GM18505 (cell line): Measurements from ENCODE around the gene SF3A1.
A peak's percentile ranks its signal among the peaks of the same experiment; 100 is the strongest.

Experiments used
- ATAC-seq: cut with Tn5 transposase; IDR thresholded peaks from one replicate; pipeline ENCODE4 v1.9.1; 2021; ENCODE audit not compliant: unreplicated experiment
- POLR2A ChIP-seq: IDR thresholded peaks from 4 replicates; pipeline ENCODE4 v1.6.1; 2011; ENCODE audit warnings: borderline replicate concordance; ENCODE audit not compliant: insufficient read depth, insufficient read length; ENCODE audit errors: extremely low read depth

Gene SF3A1

DNA sequence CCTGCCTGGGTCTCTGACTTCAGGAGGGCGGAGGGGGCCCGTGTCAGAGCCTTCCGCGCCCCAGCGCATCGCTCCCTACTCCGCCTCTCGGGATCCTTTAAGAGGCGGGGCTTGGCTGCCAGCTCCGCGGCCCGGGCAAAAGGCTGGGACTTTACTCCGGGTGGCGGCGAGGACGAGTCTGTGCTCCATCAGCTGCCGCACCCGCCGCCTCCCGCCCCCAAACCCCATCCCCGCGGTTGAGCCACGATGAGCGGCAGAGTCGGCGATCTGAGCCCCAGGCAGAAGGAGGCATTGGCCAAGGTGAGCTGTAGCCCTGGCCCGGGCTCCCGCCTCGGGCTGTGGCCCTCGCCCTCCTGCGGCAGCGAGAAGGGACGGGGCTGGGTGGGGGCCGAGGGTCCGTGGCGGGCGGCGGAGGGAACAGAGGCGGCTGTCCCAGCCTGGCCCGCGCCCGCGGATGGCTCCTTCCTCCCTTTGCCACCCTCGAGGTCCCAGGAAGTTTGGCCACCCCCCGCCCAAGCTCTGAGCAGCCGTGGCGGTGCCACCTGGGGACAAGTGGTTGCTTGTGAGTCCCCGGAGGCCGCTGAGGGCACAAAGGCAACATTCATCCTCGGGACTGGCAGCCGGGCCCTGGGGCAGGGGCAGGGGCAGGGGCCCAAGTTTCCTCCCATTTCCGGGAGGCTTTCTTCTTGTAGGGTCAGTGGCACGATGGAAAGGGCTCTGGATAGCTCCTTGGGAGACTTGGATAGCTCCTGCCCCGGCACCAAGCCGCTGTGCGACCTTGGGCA lies 40.4 kb upstream of the SF3A1 start, which contains the start of gene SEC14L2:
Gene SEC14L2, plus strand, starts transcription at position 148 of the 785 bp plus-strand sequence. Its CDS starts 99 bp downstream, at position 247.
- no peak for ATAC-seq
- no peak for TF ChIP-seq POLR2A

DNA sequence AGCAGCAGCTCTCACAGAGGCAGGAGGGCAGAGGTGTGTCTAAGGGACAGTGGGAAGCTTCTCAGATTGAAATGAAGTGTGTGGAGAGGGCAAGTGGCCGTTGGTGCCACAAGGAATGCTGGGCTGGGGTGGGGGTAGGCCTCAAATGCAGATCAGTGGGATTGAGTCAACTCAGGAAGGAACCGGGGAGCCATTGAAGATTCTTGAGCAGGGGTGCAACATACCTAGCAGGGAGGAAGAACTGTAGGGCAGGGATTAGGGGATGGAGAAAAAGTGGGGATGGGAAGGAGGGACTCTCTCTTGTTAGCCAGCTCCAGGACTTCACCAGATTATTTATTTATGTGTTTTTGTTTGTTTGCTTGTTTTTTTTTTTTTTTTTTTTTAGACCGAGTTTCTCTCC lies 37.2 kb upstream of the SF3A1 start:
- ATAC-seq, result no peak
- TF ChIP-seq POLR2A, result no peak

DNA sequence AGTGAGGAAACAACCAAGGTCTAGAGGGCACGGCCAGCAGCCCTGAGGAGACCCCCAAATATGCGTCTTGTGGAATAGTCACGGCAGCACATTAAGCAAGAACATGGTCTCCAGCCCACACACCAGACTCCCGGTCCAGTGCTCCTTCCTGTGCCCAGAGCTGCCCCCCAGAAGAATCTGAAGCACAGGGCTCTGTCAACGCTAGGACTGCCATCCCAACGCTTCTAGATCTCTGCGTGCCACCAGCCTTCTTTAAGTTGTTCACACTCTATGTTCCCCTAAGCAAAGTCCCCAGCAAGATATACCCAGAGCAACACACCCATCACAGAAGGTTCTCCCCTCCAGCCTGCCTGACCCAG lies 36.6 kb upstream of the SF3A1 start:
- no peak for ATAC-seq
- no peak for TF ChIP-seq POLR2A

DNA sequence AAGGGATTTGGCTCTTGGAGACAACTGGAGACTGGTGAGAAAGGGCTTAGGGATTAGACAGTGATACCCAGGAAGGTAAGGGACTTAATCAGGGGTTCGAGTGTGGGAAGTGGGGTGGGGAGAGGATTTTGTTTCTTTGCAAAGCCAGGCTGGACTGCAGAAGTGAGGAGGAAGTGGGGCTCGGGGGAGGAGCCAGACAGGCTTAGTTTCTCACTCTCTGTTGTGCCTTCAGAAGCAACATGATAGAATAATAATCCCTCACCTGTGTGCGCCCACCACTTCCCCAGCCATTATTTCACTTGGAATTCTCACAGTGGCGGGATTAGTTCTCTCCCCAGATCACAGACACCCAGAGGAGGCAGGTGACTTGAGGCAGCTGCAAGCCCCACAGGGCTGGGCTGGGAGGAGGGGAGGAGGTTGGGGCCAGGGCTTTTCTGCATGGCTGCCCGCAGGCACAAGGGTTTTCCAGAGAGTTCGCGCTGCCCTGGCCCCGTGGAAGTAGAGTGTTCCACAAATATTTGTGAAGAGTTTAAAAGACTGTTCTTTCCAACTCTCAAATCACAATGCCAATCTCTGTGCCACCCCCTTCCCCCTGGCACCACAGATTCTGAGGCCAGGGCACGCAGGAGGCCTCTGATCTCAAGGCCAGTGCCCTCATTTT lies 36.1 kb upstream of the SF3A1 start:
- ATAC-seq, result no peak
- TF ChIP-seq POLR2A, result no peak

DNA sequence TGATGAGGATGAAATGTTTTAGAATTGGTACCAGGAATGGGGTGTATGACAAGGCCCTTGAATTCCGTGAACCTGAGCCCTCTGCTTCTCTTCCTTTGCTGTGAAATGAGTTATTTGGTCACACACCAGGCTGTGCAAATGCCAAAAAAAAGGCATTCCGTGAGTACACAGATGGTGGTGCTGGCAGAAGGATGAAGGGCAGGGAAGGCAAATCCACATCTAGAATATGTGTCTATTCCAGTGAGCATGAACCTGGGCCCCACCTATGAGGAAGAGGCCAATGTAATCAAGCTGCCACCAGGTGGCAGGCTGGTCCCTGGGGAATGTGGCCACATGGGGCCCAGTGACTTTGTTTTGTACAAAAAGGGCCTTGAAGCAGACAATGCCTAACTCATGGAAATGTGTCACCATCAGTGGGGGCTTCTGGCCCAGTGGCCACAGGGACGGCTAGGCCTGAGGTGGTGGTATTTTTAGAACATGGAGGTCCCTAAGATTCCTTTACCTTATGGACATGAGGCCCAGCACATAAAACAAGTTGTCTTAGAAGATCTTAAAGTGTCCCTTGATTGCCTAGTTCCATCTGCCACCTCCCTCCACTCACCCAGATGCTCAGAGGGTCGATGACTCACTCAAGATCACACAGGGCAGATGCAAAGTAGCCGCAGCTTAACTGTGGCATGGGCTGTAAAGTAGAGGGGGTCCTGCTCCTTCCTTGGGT lies 34.4 kb upstream of the SF3A1 start:
- no peak for TF ChIP-seq POLR2A
- no peak for ATAC-seq

DNA sequence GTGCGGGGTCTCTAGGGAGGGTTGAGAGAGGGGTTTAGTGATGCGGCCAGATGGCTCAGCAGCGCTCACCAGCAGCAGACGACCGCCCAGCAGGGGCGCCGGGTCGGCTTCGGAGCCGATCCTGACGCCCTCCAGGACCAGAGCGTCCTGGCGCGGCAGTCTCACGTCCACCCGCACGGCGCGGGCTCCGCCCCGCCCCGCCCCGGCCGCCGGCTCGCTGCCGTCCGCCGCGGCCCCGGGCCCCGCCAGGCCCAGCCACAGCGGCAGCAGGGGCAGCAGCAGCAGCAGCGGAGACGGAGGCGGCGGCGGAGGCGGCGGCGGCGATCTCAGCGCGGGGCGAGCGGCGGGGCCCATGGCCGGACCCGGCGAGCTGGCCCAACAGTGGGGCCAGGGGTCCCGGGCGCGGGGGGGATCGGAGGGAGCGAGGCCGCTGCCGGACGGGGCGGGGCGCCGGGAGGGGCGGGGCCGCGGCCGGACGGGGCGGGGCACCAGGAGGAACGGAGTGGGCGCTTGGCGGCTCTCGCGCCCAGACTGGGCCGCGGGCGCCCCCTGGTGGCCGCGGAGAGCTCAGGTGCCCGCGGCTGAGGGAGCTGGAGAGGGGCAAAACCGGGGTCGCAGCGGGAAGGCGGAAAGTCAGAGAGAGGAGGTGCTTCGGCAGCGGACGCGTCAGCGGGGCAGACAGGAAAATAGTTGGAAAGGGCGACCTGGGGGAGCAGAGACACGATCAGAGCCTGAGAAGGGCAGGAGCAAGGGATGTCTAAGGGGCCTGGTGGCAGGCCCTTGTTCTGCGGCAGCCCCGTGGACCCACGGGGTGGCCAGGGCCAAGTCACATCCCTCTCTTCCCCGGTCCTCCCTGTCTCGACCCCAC lies 30.5 kb upstream of the SF3A1 start, which contains the start of gene RNF215:
Gene RNF215, minus strand, starts transcription at position 452 of the 868 bp plus-strand sequence. Its CDS starts 98 bp downstream, at position 354.
- ATAC-seq, result peak; percentile 74
- peak; percentile 48 for TF ChIP-seq POLR2A

DNA sequence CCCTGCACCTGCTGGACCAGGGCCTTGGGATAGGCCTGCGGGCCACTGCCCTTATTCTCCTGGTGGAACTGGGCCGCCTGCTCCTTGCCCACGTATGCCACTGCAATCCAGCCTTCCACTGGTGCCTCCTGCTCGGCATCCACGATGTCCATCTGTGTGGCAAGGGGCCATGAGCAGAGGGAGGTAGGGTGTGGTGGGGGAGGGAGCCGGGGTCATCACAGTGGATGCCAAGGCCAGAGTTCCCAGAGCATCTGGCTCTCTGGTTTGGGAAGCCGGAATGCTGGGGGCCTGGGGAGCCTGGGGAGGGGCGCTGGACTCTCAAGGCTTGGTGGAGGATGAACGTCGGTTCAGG lies 29.9 kb upstream of the SF3A1 start:
- ATAC-seq, result no peak
- TF ChIP-seq POLR2A, result no peak

DNA sequence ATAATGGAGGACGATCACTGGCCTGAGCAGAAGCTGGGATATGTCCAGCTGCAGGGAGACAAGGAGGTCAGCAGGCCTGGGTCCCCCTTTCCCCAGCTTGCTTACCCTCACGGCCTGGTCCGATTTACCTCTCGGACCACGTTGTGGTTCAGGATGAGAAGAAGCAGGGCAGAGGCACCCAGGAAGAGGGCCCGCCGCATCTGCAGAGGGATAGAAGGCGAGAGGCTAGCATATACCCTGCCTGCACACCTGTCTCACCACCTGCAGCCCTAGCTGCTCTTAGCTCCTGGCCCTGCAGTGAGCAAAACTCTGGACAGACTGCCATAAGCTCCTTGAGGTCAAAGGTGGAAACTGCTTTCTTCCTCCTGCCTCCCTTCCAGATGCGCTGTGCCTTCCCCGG lies 29.2 kb upstream of the SF3A1 start:
- no peak for TF ChIP-seq POLR2A
- no peak for ATAC-seq

DNA sequence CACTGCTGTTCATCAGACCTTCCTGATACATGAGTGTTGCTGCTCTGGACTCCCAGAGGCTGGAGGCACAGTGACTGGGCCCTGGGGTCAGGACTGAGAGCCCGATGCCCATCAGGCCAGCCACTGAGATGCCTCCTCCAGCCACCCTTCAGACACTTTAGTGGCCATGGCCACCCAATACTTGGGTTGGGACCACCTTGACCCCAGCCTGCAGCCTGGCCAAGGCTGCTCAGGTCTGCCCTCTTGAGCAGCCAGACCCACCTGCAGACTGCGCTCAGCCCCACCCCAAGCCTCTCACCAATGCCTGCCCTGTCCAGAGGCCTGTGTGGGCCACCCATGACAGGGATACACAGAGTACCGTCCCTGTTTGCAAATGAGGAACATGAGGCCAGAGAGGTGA lies 26.4 kb upstream of the SF3A1 start:
- TF ChIP-seq POLR2A, result no peak

DNA sequence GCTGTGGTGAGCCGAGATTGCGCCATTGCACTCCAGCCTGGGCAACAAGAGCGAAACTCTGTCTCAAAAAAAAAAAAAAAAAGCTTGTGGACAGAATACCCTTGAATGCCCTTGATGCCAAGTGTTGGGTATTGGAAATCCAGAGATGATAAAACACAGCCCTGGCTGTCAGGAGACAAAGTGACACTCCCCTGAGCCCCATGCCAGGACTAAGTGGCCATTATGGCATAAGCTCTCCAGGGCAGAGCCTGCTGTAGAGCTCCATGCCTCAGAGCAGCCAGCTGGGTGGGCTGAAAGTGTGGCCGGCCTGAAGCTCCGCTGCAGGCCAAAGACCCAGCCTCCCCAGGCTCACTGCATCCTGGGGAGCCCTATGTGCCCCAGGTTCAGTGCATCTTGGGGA lies 25.6 kb upstream of the SF3A1 start:
- no peak for ATAC-seq
- no peak for TF ChIP-seq POLR2A

More for the DNA sequence above, 26.4 kb upstream of the SF3A1 start:
- no peak for ATAC-seq

DNA sequence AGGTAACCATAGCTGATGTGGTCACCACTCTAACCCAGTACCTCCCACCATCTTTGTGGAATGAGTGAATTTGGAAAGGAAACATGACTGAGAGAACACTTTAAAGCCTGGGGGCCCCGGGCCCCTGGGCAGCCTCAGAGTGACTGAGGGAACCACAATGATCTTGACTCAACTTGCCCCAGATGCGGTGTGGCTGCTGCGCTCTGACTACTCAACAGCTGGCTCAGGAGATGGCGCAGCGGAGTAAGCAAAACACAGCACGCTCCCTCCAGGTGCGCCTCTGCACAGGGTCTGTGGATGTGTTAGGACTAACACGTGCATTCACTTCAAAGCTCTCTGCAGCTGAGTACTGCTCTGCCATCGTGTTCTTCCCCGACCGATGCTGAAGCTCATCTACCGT lies 24.6 kb upstream of the SF3A1 start:
- no peak for ATAC-seq
- no peak for TF ChIP-seq POLR2A

DNA sequence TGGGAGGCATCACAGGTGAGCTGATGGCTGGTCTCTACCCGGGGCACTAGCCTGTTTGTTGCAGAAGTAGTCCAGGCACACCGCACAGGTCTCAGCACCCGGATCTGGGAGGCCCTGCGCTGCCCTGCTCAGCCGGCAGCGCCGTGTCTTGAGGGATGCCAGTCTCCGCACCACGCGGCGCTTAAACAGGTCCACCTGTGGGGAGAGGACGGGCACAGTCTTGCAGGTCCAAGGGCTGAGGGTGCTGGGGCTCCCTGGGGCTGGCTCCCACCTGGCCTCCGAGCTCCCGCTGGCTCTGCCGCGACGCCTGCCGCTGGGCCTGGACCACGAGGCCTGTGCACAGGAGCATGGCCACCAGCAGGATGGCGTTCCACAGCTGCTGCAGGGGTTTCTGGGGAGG lies 23.3 kb upstream of the SF3A1 start:
- no peak for TF ChIP-seq POLR2A

More for the DNA sequence above, 23.3 kb upstream of the SF3A1 start:
- ATAC-seq, result no peak
